SJSA1 (cell line): ENCODE data around the gene ZDHHC11. TPM values are rescaled to one million over a fixed set of nuclear protein-coding genes. Genes with fewer than 3 reads are reported as not detected.
"Not testable (repeated sequence)": the region's sequence is repeated elsewhere in the genome, so short reads cannot be mapped to it uniquely, and the experiment has no call there.

ENCODE experiments used
- DNase-seq, 2 experiments: peaks; one replicate each; pipeline ENCODE4 v3.0.0-alpha.2; 2015 to 2020; ENCODE audit warnings: low spot score in 2 of 2, low read depth in 1 of 2
- H3K27ac ChIP-seq: fragments of 250-450 bp; sonication (Bioruptor Pico); 2 replicates; pipeline ENCODE4 v1.5.1; 2020; ENCODE audit warnings: mild to moderate bottlenecking, moderate library complexity
- H3K27me3 ChIP-seq: fragments of 250-450 bp; sonication (Bioruptor Pico); replicated peaks from 2 replicates; pipeline ENCODE4 v1.5.1; 2020; ENCODE audit warnings: mild to moderate bottlenecking, moderate library complexity
- H3K36me3 ChIP-seq: fragments of 250-450 bp; sonication (Bioruptor Pico); 2 replicates; pipeline ENCODE4 v1.5.1; 2020; ENCODE audit warnings: mild to moderate bottlenecking
- H3K4me1 ChIP-seq: fragments of 250-450 bp; sonication (Bioruptor Pico); replicated peaks from 2 replicates; pipeline ENCODE4 v1.6.1; 2021; ENCODE audit warnings: mild to moderate bottlenecking
- H3K4me3 ChIP-seq: fragments of 250-450 bp; sonication (Bioruptor Pico); 2 replicates; pipeline ENCODE4 v1.5.1; 2020; ENCODE audit warnings: mild to moderate bottlenecking
- H3K9me3 ChIP-seq: fragments of 250-450 bp; sonication (Bioruptor Pico); replicated peaks from 2 replicates; pipeline ENCODE4 v1.5.1; 2020; ENCODE audit warnings: mild to moderate bottlenecking
- total RNA-seq: library from RNA; depleted of rRNA; stranded (reverse); fragments of >200 nt; shearing (Covaris generic); gene quantifications from 2 replicates; pipeline ENCODE4 v1.2.3, GENCODE V29; 2014

ZDHHC11 gene
- total RNA-seq, 1 experiment from 2014 or later, result 0.05 TPM

DNA sequence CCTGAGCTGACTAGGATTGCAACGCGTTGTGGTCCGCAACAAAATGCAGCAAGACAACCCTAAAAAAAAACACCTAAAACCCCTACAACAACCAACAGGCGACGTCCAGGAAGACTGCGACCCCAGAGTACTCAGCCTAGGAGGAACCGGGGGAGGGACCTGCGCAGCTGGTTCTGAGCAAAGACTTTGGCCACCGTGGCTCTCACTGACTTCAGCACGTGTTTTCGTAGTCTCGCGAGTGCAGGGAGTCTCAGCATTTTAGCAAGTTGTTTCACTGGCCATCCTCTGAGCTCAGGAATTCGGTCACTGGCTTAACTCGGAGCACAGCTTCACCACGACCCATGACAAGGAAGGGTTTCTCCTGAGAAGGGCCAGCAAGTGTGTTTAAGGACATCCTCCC, 8.6 kb upstream of the ZDHHC11 start:
- Histone ChIP-seq H3K4me3 (no peak overlapping the region), H3K4me1 (no peaks in the 10 kb centered on the region), H3K36me3 (peaks cover 38% of the 10 kb centered on the region), H3K27me3 (no peaks in the 10 kb centered on the region), H3K9me3 (no peaks in the 10 kb centered on the region), H3K27ac (no peak overlapping the region)
- no peak for DNase-seq

GRCh38 chr5:858726-859125, 7.9 kb upstream of the ZDHHC11 start:
- Histone ChIP-seq H3K27ac (no peak overlapping the region), H3K9me3 (no peaks in the 10 kb centered on the region), H3K36me3 (peaks cover 31% of the 10 kb centered on the region), H3K4me1 (no peaks in the 10 kb centered on the region), H3K27me3 (no peaks in the 10 kb centered on the region), H3K4me3 (no peak overlapping the region)
- no peak for DNase-seq

DNA sequence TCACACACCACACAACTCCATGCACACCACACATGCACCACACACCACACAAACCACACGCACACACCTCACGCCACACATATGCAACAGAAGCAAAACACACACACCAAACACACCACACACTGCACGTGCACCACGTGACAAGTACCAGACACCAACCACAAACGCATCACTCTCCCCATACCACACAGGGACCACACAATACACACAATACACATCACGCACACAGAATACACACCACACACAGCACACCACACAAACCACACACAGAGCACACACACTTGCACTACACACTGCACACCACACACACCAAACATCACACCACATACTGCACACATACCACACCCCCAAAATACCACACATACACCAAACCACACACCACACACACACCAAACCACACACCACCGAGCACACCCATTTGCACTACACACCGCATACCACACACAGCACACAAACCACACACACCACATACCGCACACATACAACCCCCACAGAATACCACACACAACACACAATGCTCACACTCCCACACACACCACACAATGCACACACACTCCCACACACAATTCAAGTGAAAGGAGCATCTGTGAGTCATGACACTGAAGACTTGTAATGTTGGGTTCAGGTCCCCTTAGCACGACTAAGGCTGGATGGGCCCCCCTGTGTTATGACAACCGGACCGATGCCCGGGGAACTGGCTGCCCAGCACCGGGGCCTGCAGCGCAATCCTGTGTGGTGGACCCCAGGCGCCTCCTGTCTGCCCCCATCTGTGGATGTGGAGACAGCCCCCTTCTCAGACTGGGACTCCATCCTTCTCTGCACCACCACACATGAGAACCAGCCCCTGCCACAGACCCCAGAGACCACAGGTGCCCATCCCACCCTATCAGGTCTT, 6.0 kb upstream of the ZDHHC11 start:
- peaks cover 7% of the 10 kb centered on the region for H3K27me3 ChIP-seq
- H3K9me3 ChIP-seq, result no peaks in the 10 kb centered on the region
- H3K36me3 ChIP-seq, result peaks cover 12% of the 10 kb centered on the region; the same call in 1 of the 2 replicates
- H3K27ac ChIP-seq, result no peak overlapping the region
- H3K4me3 ChIP-seq, result no peak overlapping the region
- DNase-seq, result no peak
- H3K4me1 ChIP-seq, result no peaks in the 10 kb centered on the region

DNA sequence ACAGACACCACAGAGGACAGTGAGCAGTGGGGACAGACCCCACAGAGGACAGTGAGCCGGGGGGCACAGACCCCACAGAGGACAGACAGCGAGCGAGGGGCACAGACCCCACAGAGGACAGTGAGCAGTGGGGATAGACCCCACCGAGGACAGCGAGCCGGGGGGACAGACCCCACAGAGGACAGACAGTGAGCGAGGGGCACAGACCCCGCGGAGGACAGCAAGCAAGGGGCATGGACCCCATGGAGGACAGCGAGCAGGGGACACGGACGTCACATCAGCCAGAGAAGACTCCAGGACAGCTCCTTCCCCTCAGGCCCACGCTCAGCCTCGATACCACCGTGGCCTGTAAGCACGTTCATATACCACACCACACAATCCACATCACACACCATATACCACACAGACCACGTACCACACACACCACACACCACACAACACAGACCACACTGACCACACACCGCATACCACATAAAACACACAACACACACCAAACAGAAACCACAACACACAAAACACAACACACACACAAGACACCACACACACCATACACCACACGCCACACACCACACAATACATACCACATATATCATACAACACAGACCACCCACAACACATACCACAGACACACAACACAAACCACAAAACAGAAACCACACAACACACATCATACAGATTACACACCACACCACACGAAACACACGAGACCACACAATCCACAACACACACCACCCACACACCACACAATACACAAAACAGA, 5.2 kb upstream of the ZDHHC11 start:
- Histone ChIP-seq H3K36me3 (peaks cover 5% of the 10 kb centered on the region; the same call in 1 of the 2 replicates), H3K4me3 (no peak overlapping the region), H3K27ac (no peak overlapping the region), H3K9me3 (no peaks in the 10 kb centered on the region), H3K27me3 (peaks cover 15% of the 10 kb centered on the region), H3K4me1 (no peaks in the 10 kb centered on the region)
- no peak for DNase-seq

DNA sequence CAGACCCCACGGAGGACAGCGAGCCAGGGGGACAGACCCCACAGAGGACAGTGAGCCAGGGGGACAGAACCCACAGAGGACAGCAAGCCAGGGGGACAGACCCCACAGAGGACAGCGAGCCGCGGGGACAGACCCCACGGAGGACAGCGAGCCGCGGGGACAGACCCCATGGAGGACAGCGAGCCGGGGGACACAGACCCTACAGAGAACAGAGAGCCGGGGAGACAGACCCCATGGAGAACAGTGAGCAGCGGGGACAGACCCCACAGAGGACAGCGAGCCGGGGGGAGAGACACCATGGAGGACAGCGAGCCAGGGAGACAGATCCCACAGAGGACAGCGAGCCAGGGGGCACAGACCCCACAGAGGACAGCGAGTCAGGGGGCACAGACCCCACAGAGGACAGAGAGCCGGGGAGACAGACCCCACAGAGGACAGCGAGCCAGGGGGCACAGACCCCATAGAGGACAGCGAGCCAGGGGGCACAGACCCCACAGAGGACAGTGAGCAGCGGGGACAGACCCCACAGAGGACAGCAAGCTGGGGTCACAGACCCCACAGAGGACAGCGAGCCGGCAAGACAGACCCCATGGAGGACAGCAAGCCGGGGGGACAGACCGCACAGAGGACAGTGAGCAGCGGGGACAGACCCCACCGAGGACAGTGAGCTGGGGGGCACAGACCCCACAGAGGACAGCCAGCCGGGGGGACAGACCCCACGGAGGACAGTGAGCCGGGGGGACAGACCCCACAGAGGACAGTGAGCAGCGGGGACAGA, 4.4 kb upstream of the ZDHHC11 start:
- H3K36me3 ChIP-seq, result peaks cover 5% of the 10 kb centered on the region; the same call in 1 of the 2 replicates
- no peak for DNase-seq
- H3K27ac ChIP-seq, result no peak overlapping the region
- no peaks in the 10 kb centered on the region for H3K4me1 ChIP-seq
- peaks cover 23% of the 10 kb centered on the region for H3K27me3 ChIP-seq
- H3K9me3 ChIP-seq, result no peaks in the 10 kb centered on the region
- H3K4me3 ChIP-seq, result no peak overlapping the region

DNA sequence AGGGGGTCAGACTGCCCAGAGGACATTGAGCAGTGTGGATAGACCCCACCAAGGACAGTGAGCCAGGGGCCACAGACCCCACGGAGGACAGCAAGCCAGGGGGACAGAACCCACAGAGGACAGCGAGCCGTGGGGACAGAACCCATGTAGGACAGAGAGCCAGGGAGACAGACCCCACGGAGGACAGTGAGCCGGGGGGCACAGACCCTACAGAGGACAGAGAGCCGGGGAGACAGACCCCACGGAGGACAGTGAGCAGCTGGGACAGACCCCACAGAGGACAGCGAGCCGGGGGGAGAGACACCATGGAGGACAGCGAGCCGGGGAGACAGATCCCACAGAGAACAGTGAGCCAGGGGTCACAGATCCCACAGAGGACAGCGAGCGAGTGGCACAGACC, 3.4 kb upstream of the ZDHHC11 start:
- no peaks in the 10 kb centered on the region for H3K9me3 ChIP-seq
- DNase-seq, result peak in 1 of 2 experiments; percentile 49
- H3K4me1 ChIP-seq, result no peaks in the 10 kb centered on the region
- no peaks in the 10 kb centered on the region; the same call in 1 of the 2 replicates for H3K36me3 ChIP-seq
- no peak overlapping the region for H3K27ac ChIP-seq
- peaks cover 31% of the 10 kb centered on the region for H3K27me3 ChIP-seq
- H3K4me3 ChIP-seq, result no peak overlapping the region

GRCh38 chr5:853416-854090, 2.8 kb upstream of the ZDHHC11 start:
- peaks cover 37% of the 10 kb centered on the region for H3K27me3 ChIP-seq
- not testable (repeated sequence) for H3K9me3 ChIP-seq

DNA sequence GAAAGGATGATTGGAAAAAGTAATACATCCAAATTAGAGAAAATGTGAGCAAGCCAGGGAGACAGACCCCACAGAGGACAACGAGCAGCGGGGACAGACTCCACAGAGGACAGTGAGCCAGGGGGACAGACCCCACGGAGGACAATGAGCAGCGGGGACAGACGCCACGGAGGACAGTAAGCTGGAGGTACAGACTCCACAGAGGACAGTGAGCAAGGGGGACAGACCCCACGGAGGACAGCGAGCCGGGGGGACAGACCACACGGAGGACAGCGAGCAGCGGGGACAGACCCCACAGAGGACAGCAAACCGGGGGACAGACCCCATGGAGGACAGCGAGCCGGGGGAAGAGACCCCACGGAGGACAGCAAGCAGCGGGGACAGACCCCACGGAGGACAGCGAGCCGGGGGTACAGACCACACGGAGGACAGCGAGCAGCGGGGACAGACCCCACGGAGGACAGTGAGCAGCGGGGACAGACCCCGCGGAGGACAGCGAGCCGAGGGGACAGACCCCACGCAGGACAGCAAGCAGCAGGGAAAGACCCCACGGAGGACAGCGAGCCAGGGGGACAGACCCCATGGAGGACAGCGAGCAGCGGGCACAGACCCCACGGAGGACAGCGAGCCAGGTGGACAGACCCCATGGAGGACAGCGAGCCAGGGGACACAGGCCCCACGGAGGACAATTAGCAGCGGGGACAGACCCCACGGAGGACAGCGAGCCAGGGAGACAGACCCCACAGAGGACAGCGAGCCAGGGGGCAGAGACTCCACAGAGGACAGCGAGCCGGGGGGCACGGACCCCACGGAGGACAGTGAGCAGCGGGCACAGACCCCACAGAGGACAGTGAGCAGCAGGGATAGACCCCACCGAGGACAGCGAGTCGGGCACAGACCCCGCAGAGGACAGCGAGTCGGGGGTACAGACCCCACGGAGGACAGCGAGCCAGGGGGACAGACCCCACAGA, 1.9 kb upstream of the ZDHHC11 start:
- Histone ChIP-seq H3K4me1 (no peaks in the 10 kb centered on the region), H3K4me3 (no peak overlapping the region), H3K27ac (no peak overlapping the region), H3K27me3 (peaks cover 37% of the 10 kb centered on the region), H3K36me3 (no peaks in the 10 kb centered on the region), H3K9me3 (no peaks in the 10 kb centered on the region)
- peak in 1 of 2 experiments; percentile 44 for DNase-seq

More at GRCh38 chr5:853416-854090, 2.8 kb upstream of the ZDHHC11 start:
- H3K4me1 ChIP-seq, H3K36me3 ChIP-seq, H3K4me3 ChIP-seq, H3K27ac ChIP-seq: not testable (repeated sequence)
- DNase-seq, result peak in 1 of 2 experiments; percentile 41

DNA sequence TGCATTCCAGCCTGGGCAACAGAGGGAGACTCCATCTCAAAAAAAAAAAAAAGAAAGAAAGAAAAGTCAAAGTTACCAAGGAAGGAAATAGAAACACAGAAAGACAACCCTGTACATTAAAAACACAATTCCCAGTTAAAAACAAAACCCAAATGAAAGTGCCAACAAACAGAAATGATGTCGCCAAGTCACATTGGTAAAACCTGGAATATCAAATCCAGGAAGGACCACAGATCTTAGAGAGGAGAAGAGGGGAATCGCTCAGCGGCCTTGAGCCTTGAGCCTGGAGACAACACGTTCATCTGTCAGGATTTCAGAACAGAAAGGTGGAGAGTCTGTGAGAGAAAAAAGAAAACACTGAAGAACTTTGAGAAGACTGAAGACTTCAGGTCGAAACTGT, 1.2 kb upstream of the ZDHHC11 start:
- Histone ChIP-seq H3K9me3 (no peaks in the 10 kb centered on the region), H3K4me1 (no peaks in the 10 kb centered on the region), H3K4me3 (no peak overlapping the region), H3K27me3 (peaks cover 37% of the 10 kb centered on the region), H3K27ac (no peak overlapping the region), H3K36me3 (no peaks in the 10 kb centered on the region)
- peak in 1 of 2 experiments; percentile 18 for DNase-seq

- Histone ChIP-seq H3K4me1 (no peaks in the 10 kb centered on the region), H3K27ac (no peak overlapping the region), H3K4me3 (no peak overlapping the region), H3K27me3 (peaks cover 37% of the 10 kb centered on the region), H3K9me3 (no peaks in the 10 kb centered on the region), H3K36me3 (no peaks in the 10 kb centered on the region)
- DNase-seq, result peak in 1 of 2 experiments; percentile 43
These were observed 767 bp upstream of the ZDHHC11 start for GRCh38 chr5:851553-851952.

- H3K9me3 ChIP-seq, result no peaks in the 10 kb centered on the region
- H3K27ac ChIP-seq, result no peak overlapping the region
- DNase-seq, result peak in 1 of 2 experiments; percentile 44
- H3K36me3 ChIP-seq, result no peaks in the 10 kb centered on the region
- H3K4me1 ChIP-seq, result no peaks in the 10 kb centered on the region
- peaks cover 37% of the 10 kb centered on the region for H3K27me3 ChIP-seq
- no peak overlapping the region for H3K4me3 ChIP-seq
These were observed 290 bp upstream of the ZDHHC11 start for GRCh38 chr5:851076-851475.

DNA sequence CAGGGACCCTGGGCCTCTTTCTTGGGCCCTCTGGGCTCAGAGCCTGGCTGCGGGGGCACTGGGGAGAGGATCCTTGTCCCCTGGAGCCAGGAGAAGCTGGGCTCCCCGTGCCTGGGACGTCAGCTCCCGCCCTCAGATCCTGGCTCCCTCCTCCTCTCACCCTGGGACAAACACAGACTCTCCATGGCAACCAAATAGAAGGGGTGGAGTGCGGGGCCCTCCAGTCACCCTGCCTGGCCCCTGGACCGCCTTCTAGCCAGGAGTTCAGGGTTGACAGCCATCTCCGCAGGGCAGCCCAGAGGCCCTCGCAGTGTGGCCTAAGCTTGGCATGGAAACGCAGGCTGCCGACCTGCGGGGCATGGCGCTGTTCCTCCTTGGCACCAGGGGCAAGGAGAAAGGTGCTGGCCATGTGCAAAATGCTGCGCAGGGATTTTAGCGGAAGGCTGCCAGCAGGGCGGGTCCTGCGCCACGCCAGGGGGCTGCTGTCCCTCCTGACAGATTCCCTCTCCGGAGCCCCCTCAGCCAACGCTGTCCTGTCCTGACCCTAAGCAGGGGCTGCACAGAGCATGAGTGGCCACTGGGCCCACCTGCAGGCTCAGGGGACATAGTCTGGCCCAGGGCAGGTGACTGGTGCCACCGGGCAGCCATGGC, 1.0 kb downstream of the ZDHHC11 start:
- Histone ChIP-seq H3K4me1 (no peaks in the 10 kb centered on the region), H3K27me3 (peaks cover 37% of the 10 kb centered on the region), H3K36me3 (no peaks in the 10 kb centered on the region), H3K27ac (no peak overlapping the region), H3K9me3 (no peaks in the 10 kb centered on the region), H3K4me3 (no peak overlapping the region)
- DNase-seq, result peak in 1 of 2 experiments; percentile 36
